HFF-Myc (cell line): ENCODE data around the gene SELENBP1.

ENCODE experiments used
- DNase-seq: peaks from one replicate; pipeline ENCODE4 v3.0.0-alpha.2; 2011; ENCODE audit warnings: low read depth; ENCODE audit errors: extremely low read depth
- H3K4me3 ChIP-seq: replicated peaks from 2 replicates; pipeline ENCODE4 v1.5.1; 2011; ENCODE audit warnings: low read depth, mild to moderate bottlenecking, control low read depth, low read length
- TF ChIP-seq, protein P1 (sequence below): IDR thresholded peaks from 2 replicates; pipeline ENCODE4 v1.5.1; 2012; ENCODE audit warnings: mild to moderate bottlenecking, low read depth, low read length, control low read depth; ENCODE audit errors: missing control alignments

Gene SELENBP1

DNA sequence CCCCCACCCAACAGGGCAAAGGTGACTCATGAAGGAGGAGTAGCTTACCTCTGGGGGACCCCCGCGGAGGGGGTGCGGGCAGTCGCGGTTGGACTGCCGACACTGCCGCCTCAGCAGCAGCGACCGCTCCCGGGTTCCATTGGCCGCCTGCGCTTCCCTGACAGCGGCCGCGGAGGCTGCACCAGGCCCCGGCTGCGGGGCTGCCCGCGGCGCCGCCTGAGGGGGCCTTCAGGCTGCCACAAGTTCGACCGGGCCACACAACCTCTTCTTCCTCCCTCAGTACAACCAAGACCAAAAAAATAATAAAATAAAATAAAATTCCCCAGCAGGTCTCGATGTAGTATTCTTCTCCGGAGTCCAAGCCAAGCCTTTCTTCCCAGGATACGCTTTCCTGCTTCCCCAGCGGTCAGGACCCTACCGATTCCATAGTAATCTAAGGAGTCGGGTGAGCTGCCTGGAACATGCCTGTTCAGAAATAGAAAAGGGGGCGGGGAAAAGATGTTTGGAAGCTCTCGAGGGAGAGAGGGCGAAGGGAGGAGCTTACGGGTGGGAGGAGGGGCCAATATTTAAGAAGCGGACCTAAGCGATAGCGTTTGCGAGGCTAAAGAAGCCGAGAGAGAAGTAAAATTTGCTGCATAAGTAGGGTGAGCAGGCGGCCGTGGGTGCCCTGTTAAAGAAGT lies 45.1 kb downstream of the SELENBP1 start, which contains the start of gene PI4KB:
PI4KB (minus strand) TSS at position 194 of the 680 bp plus-strand sequence. CDS start 10,935 bp downstream, outside the sequence.
- DNase-seq, result peak; percentile 95
- H3K4me3 ChIP-seq, result peak within 1 kb of the TSS; percentile 50
- TF ChIP-seq, protein P1, sequence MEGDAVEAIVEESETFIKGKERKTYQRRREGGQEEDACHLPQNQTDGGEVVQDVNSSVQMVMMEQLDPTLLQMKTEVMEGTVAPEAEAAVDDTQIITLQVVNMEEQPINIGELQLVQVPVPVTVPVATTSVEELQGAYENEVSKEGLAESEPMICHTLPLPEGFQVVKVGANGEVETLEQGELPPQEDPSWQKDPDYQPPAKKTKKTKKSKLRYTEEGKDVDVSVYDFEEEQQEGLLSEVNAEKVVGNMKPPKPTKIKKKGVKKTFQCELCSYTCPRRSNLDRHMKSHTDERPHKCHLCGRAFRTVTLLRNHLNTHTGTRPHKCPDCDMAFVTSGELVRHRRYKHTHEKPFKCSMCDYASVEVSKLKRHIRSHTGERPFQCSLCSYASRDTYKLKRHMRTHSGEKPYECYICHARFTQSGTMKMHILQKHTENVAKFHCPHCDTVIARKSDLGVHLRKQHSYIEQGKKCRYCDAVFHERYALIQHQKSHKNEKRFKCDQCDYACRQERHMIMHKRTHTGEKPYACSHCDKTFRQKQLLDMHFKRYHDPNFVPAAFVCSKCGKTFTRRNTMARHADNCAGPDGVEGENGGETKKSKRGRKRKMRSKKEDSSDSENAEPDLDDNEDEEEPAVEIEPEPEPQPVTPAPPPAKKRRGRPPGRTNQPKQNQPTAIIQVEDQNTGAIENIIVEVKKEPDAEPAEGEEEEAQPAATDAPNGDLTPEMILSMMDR, result no peak

DNA sequence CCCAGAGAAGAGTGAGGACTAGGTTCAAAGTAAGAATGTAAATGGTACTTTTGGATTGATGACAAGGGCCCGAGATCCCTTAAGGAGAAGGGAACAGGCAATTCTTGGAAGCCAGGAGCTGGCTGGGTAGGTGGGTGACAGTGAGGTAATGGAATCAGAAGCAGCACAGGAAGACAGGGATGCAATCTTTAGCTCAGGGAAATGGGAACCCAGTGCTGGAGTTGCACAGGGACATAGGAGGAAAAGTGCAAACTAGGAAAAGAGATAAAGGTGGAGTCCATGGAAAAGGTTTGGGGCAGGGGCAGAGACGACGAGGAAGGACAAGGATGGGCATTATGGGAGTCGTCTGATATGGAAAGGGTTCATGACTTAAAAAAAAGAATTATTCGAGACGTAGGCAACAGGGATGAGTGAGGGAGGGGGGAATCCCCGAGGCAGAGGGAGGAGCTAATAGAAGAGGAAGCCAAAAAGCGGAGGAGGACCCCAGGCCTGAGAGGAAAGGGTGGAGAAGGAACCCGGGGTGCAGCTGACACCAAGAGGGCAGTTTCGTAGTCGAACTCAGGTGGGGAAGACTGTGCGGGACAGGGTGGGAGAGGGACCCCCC lies 45.8 kb downstream of the SELENBP1 start:
- H3K4me3 ChIP-seq, result peak overlapping the region; percentile 50
- DNase-seq, result no peak
- TF ChIP-seq, protein P1, result no peak

DNA sequence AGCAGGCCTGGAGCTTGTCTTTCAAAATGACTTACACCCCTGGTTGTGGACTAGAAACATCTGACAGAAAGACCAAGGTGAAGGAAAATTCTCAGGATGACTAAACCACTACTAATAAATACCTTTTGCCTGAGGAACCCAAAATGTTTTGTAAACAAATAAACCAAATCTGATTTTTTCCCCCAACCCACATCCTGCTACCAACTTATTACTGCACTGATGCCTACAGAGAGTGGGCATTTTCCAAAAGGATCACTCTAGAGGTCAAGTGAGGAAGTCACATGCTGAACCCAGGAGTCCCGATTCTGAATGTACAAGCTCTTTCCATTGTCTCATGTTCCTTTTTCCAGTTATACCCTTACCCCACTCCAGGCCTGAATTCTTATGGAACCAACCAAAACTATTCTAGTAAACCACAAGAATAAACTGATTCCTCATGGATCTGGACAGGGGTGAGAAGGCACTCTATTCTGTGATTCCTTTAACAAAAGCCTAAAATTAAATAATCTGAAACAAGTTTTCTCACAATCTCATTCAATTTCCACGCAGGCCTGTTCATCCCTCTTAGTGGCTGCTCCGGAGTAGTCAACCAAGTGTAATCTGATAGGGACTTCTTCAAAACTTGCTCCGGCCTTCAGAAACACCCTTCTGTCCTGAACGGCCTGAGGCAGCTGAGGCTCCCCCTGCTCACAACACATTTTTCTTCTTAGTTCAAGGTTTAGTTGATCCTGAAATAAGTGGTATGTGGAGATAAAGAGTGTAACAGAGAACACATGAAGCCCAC lies 46.7 kb downstream of the SELENBP1 start:
- H3K4me3 ChIP-seq, result peak overlapping the region; percentile 50
- TF ChIP-seq, protein P1, result no peak
- DNase-seq, result no peak

DNA sequence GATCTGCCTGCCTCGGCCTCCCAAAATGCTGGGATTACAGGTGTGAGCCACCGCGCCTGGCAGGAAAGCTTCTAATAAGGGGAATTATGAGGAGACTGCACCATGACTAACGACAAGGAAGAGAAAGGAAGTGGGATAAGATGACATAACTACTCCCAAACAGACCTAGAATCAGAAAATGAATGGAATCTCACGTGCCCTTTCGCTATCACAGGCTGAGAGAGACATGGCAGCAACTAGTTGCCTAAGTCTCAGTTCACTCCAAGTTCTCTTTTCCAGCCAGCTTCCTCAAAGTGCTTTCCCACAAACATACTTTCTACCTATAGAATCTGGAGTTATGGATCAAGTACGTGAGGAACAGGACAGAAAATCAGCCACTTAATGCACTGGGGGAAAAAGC lies 47.3 kb downstream of the SELENBP1 start:
- no peak for DNase-seq
- TF ChIP-seq, protein P1, result no peak
- H3K4me3 ChIP-seq, result peak overlapping the region; percentile 50

DNA sequence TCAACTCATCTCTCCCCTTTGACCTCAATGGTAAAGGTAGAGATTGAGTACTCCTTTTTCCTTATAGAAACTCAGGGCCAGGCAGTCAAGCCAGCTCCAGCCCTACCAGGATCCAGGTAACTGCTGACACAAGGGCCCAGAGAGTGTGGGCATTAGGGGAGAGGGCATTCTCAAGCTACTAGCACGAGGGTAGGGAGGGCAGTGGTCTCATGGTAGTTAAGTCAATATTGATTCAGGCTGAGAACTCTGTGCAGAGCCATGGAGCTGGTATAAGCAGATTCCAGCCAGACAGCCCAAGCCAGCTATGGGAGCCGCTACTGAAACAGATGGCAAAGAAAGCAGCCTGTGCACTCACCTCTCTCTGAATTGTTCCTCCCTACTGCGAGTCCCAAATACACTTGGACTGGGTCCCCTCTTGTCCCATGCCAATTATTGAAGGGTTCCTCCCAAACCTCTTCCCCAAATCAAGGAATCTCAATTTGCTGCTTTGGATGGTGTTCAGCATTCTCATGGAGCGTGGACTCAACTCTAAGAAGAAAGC lies 48.0 kb downstream of the SELENBP1 start:
- no peak for DNase-seq
- H3K4me3 ChIP-seq, result no peak overlapping the region
- TF ChIP-seq, protein P1, result no peak

DNA sequence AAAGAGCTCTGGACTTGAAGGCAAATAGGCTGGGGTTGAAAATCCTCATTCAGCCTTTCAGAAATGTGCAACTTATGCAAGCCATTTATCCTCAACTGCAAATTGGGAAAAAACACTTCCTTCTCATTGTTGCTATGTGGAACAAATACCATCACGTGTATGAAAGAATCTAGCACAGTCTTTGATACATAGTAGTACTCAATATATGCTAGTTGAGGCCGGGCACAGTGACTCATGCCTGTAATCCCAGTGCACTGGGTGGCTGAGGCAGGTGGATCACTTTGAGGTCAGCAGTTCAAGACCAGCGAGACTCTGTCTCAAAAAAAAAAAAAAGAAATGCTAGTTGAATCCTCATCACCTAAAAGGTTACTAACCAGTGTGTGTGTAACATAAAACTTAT lies 53.5 kb downstream of the SELENBP1 start:
- H3K4me3 ChIP-seq, result no peak overlapping the region
- DNase-seq, result no peak
- TF ChIP-seq, protein P1, result no peak
